Measurements from ENCODE around the gene PSMA5.
"Not testable (repeated sequence)": the region's sequence is repeated elsewhere in the genome, so short reads cannot be mapped to it uniquely, and the experiment has no call there.

PSMA5 gene

DNA sequence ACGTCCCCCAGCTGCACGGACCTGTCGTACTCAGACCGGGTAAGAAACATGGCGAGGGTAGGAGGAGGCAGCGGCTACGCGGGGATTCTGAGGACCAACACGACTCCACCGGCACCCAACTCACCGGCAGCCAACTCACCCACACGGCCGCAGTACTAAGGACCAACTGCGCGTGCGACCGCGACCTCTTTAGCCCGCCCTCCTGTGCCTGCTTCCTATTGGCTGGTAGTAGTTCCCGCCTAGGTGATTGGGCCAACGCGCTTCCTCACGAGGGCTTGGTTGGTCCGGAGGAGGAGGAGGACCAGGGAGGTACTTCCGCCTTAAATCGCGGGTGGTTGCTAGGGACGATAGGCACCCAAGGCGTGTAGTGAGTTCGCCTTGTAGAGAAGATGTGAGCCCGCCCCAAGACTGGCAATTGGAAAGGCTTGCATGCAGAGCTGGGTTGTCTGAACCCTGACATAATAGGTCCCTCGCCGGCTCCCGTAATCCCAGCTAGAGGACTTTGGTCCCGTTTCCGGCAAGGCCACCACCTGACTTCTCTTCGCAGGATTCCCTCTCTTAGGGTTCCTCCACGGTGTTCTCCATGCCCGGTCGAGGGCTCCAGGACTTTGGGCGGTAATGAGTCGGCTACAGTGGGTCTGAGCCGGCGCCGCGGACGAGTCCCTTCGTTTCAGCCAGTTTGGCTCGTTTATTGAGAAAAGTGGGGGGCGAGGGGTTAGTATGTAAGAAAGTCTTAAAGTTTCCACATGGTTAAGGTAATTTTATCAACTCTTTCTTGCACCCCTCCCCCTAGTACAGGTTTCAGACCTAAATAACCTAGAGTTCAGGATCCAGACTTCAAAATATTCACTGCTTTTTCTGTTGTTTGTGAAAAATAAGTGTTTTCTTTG is at the start of gene PSMA5:
Gene PSMA5, minus strand, starts transcription at position 168 of the 890 bp plus-strand sequence. Its CDS starts 118 bp downstream, at position 50.
- peak; percentile 83 to 88 for DNase-seq (ENCODE audit: low read depth in 2 of 2)

DNA sequence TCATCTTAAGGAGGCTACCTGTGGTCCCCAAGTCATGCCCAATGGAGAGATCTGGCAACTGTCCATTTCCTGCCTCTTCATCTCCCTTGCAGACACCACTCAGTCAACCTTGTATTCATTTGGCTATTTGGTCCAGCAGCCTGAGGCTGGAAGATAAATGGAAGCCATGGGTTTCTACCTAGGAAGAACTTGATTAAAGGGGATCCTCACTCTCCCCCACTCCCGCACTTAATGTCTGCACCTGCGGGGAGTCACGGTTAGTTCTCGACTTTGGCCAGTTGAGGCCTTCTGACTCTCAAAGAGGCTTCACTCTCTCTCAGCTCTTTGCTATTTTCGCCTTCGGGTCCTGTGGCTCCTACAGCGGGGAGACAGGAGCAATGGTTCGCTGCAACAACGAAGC is 49.0 kb upstream of the PSMA5 start:
- no peak for DNase-seq (ENCODE audit: low read depth in 2 of 2)

DNA sequence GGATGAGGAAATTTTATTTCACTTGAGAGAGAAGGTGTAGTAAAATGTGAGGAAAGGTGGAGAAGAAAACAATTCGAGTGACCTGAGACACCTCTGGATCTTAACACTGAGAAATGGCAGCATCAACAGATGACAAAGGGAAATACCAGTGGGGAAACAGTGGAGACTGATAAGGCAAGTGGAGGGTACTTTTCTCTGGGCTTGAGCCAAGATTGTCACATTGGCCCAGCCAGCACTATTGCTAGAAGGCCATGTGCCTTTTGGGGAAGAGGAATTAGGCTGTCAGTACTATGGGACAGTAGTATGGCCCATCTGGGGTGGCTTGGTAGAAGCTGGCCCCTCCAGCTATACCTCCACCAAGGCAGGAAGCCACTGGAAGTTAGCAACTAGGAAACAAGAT is 48.4 kb upstream of the PSMA5 start:
- DNase-seq (ENCODE audit: low read depth in 2 of 2) = no peak

DNA sequence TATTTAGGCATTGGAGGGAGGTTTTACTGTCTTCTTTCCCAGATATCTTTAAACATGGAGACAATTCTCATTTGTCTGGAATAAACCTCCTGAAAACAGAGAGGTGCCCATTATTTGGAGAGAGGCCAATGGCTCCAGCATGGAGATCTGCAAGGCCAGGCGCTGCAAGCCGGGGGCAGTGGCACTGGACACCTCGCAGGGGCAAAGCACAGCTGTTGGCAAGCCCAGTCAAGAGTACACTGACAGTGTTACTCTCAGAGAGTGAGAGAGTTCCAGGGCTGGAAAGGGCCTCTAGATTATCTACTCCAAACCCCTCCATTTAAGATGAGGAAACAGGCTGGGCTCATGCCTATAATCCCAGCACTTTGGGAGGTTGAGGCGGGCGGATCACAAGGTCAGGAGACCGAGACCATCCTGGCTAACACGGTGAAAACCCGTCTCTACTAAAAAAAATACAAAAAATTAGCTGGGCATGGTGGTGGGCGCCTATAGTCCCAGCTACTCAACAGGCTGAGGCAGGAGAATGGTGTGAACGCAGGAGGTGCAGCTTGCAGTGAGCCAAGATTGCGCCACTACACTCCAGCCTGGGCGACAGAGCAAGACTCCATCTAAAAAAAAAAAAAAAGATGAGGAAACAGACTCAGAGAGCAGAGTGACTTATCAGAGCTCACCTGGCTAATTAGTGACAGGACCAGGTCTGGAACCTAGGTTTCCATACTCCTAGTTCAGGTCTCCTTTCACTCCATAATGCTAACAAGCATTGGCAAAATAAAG is 47.2 kb upstream of the PSMA5 start:
- DNase-seq (ENCODE audit: low read depth in 2 of 2) = not testable (repeated sequence)

DNA sequence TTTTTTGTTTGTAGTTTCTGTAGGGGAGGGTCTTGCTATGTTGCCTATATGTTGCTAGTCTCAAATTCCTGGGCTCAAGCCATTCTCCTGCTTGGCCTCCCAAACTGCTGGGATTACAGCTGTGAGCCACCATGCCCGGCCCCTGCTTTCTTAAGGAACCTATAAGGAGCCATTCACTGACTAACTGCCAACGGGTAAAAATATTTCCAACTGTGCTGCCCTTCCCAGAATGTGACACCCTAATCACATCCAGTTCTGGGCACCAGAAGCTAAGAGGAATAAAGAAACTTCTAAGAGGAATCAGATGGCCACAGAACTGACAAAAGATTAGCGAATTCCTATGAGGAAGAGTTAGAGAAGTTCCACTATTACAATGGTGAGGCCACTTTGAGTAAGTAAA is 46.5 kb upstream of the PSMA5 start:
- DNase-seq (ENCODE audit: low read depth in 2 of 2) = no peak

DNA sequence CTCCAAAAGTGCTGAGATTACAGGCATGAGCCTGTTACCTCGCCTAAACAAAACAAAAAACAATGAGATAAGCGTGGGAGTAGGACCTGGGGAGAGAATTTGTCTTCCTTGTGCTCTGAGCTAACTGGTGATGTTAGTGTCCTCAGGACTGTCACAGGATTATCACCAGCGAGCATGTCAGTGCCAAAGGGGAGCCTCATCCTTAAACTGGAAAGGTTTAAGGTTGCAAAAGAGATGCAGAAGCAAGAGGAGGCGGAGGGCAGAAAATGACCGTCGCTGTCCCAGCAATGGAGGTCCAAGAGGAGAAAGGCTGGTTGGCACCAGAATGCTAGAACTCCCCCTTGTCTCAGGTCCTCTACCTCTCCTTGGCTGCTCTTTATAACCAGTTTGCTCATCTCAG is 44.0 kb upstream of the PSMA5 start:
- DNase-seq (ENCODE audit: low read depth in 2 of 2) = no peak

DNA sequence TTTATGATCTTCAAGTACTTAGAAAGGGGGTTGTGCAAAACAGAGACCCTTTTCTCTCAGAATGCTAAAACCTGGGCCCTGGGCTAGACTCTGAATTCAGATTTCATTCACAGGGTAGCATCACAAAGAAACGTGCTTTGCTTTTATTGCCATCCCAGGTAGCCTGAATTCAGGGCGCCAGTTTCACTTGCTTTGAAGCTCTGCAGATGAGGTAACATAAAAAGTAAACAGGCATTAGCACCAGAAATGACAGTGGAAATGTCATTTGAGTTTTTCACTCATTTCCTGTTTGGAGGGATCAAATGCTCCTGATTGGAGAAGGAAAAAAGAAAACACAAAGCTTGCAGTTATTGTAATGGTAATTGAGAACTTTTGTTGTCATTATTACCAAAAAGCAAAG is 42.7 kb upstream of the PSMA5 start:
- DNase-seq (ENCODE audit: low read depth in 2 of 2) = no peak

DNA sequence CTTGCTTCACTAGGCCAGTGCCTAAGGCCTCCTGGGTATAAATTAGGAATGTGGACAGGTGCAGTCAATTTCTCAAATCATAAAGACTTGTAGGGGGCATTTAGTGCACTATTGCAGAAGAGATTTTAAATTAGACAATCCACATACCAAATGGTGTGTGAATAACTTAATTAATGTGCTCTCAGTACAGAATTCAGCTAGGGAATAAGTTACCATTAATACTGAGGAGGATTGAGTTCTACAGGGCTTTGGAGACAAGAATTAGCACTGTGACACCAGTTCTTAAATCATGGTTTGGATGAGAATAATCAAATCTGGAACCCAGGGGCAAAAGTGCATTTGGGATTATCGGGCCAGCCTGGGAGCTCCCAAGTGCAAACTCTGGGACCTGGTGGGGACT is 41.8 kb upstream of the PSMA5 start:
- no peak for DNase-seq (ENCODE audit: low read depth in 2 of 2)

DNA sequence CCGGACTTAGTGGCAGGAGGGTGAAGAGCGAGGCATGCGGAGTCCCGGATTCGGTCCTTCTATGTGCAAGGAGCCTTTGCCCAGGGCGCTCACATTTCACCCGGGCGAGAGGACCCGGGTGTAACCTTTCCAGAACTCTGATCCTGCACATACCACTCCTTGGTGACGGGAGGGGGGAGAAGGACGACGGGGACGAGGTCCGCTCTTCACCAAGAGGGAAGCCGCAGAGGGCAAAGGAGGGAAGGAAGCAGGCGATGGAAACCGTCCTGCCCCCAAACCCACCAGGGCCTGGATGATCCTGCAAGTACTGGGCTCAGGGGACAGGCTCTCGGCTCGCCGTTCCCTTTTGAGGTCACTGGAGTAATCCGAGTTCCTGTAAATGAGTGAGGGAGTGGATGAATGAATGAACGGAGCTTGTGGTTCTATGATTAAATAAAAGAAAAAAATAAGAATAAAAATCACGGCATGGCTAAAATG is 41.1 kb upstream of the PSMA5 start:
- DNase-seq (ENCODE audit: low read depth in 2 of 2) = no peak

DNA sequence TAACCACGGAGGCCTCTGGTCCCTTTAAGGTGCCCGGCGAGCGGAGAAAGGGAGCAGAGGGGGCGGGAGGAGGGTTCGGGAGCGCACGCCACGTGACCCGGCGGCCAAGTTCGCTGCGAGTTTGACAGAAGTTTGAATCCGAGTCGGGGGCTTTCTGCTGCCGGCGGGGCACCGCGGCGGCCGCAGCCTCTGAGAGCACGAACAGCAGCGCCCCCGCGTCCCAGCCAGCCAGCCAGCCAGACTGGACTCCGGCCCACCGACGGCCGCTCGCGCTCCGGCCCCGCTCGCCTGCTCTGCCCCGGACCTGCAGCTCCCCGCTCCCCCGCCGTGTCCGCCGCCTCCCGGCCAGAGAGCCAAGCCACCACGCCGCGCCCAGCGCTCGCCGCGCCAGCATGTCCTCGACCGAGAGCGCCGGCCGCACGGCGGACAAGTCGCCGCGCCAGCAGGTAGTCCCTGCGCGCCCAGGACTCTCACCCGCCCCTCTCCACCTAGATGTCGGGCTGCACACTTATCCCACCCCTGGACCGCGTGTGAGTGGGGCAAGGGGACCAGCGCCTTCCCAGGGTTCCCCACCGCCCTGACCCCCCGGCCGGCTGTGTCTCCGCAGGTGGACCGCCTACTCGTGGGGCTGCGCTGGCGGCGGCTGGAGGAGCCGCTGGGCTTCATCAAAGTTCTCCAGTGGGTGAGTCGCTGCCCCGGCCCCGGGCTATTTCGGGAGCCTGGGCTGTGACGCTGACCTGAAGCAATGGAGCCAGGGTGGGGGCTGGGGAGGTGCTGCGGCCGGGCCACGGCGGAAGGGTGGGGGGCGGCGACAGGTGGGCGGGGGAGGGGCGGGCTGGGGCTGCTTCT is 40.4 kb upstream of the PSMA5 start, which contains the start of gene SYPL2:
Gene SYPL2, plus strand, starts transcription at position 95 of the 849 bp plus-strand sequence. Its CDS starts 298 bp downstream, at position 393.
- no peak for DNase-seq (ENCODE audit: low read depth in 2 of 2)

DNA sequence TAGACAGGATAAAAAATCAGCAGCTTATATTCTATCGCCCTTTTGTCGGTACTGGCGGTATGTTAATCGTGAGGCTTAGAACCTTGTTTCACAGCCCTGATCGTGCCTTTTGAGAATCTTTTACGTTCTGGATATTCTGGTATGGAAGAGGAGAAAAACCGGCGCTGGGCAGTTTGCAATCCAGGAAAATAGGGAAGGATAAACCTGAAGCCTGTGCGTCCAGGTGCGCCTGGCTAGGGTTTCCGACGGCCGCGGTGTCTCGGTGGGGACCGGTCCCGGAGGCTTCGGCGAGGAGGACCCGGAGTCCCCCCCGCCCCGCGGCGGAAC is 39.8 kb upstream of the PSMA5 start:
- no peak for DNase-seq (ENCODE audit: low read depth in 2 of 2)

DNA sequence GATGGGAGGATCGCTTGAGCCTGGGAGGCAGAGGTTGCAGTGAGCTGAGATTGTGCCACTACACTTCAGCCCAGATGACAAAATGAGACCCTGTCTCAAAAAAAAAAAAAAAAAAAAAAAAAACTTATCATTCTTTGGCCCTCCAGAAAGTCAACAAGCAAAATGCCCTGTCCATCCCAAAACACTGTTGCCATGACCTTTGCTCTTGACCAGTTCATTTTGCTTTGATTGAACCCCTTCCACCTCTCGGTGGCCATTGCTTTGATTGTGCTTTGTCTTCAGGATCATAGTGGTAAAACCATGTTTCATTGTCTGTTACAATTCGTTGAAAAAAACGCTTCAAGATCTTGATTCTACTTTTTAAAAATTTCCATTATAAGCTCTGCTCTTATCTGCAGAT is 31.6 kb upstream of the PSMA5 start:
- no peak for DNase-seq (ENCODE audit: low read depth in 2 of 2)

DNA sequence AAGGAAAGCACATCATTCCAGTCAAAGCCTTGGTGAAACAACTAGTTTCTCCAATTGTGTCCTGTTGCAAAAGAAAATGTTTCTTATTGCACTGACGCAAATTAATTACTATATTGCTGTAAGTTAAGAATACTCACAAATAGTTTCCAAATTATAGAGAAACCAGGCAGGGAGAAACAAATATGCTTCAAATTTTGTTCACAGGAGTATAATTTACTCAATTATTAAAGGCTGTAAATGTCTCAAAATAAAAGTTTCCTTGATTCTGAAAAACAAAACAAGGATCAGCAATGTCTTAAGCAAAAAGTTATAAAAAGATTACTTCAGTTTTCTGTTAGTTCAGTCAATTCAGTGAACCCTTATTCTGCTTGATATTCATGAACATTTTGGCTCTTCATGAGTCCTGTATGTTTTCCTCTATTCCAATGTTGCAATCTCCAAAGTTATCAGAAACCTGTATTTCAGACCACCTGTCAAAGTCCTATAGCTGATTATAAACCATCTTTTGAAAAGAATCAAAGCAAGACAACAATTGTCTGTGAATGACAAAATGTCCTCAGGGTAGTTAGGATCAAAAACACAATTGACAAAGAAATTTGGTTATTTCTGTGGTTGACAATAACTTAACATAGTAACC is 28.4 kb upstream of the PSMA5 start:
- no peak for DNase-seq (ENCODE audit: low read depth in 2 of 2)

DNA sequence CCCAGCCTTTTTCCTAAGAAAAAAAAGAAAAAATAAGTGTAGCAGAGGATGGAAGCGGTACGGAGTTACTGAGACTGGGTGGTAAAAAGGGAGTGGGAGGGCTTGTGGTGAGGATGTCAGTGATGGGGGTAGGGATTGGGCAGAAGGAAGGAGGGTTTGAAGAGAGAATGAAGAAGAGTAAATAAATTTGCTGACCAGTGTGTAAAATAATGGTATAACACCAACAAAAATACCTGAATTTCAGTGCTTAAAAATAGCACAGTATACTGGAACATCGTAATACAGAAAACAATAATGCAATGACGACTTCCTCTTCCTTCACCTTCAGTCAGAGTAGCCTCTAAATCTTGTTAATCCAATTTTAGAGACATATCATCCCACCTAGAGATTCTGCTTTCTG is 21.3 kb upstream of the PSMA5 start:
- no peak for DNase-seq (ENCODE audit: low read depth in 2 of 2)

DNA sequence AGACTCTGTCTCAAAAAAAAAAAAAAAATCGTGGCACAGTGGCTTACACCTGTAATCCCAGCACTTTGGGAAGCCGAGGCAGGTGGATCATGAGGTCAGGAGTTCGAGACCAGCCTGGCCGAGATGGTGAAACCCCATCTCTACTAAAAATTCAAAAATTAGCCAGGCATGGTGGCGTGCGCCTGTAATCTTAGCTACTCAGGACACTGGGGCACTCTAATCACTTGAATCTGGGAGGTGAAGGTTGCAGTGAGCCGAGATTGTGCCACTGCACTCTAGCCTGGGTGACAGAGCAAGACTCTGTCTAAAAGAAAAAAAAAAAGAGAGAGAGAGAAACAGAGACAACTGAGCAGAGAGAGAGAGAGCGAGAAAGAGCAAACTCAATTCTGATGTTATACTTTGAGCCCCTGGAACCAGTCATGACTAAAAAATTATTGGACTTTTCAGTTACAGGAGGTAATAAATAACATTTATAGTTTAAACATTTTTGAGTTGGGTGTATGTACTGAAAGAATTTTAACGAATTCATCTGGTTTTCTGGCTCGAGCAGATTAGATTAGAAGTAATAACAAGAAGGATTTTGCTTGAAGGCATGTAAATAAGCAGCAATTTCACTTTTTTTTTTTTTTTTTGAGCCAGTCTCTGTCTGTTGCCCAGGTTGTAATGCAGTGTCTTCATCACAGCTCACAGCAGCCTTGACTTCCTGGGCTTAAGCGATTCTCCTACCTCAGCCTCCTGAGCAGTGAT is 19.9 kb upstream of the PSMA5 start:
- not testable (repeated sequence) for DNase-seq (ENCODE audit: low read depth in 2 of 2)

DNA sequence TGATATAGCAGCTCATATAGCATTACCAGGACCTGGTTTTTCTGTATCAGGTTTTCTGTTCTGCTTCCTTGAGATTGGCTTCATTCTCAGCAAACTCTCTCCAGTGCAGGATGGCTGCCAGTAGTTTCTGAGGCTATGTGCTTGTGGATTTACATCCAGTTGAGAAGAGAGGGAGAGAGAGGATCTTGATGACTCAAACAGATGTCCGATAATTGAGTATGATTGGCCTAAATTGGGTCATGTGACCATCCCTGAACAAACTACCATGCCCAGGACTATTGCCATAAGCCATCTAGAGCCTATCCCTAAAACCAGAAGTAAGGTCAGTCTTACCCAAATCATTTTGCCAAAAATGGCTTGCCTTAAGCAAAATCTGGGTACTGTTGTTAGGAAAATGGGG is 18.1 kb upstream of the PSMA5 start:
- no peak for DNase-seq (ENCODE audit: low read depth in 2 of 2)

DNA sequence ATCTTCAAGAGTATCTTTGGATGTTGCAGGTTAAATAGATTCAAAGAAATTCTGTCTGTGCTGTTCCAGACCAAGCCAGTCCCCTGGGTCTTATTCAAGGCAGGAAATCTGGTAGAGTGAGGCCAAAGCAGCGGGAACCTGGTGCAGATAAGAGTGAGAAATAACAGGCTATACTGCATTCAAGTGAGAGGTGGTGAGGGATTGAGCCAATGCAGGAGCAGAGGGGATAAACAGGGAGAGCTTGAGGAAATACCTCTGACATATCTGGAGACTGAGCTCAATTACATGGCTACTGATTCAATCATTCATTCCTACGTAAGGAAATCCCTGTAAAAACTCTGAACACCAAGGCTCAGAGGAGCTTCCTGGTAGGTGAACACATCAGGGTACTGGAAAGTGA is 17.2 kb upstream of the PSMA5 start:
- DNase-seq (ENCODE audit: low read depth in 2 of 2) = no peak

DNA sequence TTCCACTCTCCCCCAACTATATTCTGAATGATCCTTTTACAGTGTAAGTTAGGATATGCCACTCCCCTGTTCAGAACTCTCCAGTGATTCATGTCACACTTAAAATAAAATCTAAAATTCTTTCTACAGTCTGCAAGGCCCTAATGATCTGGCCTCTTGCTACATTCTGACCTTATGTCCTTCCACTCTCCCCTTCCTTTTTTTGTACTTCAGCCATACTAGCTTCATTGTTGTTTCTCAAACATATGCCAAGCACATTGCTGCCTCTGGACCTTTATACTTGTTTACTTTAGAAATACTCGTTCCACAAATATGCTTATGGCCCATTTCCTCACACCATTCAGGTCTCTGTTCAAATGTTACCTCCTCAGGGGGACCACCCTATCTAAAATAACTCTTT is 14.8 kb upstream of the PSMA5 start:
- DNase-seq (ENCODE audit: low read depth in 2 of 2) = no peak

DNA sequence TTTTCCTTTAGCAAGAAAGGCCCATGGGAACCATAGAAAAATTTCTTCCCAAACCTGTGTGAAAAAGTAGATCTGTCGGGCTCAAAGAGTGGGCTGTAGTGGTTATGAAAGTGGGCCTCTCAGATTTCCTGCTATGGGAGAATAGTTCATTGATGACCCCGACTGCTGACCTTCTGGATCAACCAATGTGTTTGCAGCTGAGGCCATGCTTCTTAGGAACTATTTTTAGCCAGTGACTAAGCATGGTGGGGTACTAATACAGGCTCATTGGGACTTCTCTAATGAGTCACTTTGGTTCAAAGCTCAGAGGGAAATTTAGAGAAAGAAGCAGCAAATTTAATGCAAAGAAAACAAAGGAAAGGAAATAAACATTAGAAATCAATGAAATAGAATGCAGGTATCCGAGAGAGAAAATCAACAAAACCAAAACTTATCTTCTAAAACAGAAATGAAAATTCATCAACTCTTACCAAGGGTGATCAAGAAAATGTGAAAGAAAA is 12.6 kb upstream of the PSMA5 start:
- no peak for DNase-seq (ENCODE audit: low read depth in 2 of 2)

DNA sequence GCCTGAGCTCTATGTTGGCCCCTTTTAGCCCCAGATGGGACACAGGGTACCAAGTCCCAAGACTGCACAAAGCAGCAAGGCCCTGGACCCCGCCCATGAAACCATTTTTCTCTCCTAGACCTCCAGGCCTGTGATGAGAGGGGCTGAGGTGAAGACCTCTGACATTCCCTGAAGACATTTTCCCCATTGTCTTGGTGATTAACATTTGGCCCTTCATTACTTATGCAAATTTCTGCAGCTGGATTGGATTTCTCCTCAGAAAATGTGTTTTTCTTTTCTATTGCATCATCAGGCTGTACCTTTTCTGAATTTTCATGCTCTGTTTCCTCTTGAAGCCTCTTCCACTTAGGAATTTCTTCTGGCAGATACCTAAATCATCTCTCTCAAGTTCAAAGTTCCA is 8.2 kb upstream of the PSMA5 start:
- DNase-seq (ENCODE audit: low read depth in 2 of 2) = no peak

DNA sequence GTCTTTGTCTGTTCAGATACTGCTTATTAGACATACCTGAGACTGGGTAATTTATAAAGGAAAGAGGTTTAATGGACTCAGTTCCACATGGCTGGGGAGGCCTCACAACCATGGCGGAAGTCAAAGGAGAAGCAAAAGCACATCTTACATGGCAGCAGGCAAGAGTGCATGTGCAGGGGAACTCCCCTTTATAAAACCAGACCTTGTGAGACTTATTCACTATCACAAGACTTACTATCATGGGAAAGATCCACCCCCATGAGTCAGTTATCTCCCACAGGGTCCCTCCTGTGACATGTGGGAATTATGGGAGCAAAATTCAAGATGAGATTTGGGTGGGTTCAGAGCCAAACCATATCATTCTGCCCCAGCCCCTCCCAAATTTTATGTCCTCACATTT is 7.1 kb upstream of the PSMA5 start:
- DNase-seq (ENCODE audit: low read depth in 2 of 2) = no peak

Data from stimulated activated CD8-positive, alpha-beta memory T cell treated with anti-CD3 and anti-CD28 coated beads, Interleukin-2, amount 100 ng/mL, for 1 hour (primary cell).